ENCODE measurements around the gene CAMKK1. TPM values are rescaled to one million over a fixed set of nuclear protein-coding genes. Genes with fewer than 3 reads are reported as not detected.

The CAMKK1 gene
- total and polyA plus RNA-seq, 2 donors (not counting 1 experiment from before 2014, with no cell fraction given): 4.5 to 35.9 TPM

- H3K9me3 ChIP-seq (ENCODE audit: control extremely low read depth in 1 of 3, control insufficient read depth in 2 of 3, insufficient read depth in 1 of 3, low read length in 2 of 3): no peaks in the 10 kb centered on the region
- peaks cover 10 to 20% of the 10 kb centered on the region in 2 donors for H3K4me1 ChIP-seq (ENCODE audit: control insufficient read depth in 2 of 2, insufficient read depth in 2 of 2, low read length in 2 of 2)
- no peak overlapping the region for H3K27ac Mint-ChIP-seq
- H4K20me1 ChIP-seq (ENCODE audit: control insufficient read depth, insufficient read depth, low read length, poor library complexity, severe bottlenecking): peaks cover 19% of the 10 kb centered on the region
- no peak overlapping the region for H3K4me3 ChIP-seq (ENCODE audit: control extremely low read depth in 1 of 5, extremely low read depth in 1 of 5, insufficient read depth in 1 of 5, low read depth in 2 of 5, low read length in 4 of 5)
- CTCF ChIA-PET: interaction anchor here (0.7 to 7.8 kb wide), 3 partner anchors 113 to 813 kb away, joined by 3 to 101 read pairs (median 56); no protein-coding TSS in a partner anchor
- H3K27me3 ChIP-seq (replicated peaks in 1 of 4; ENCODE audit: control extremely low read depth in 1 of 4, control insufficient read depth in 3 of 4, insufficient read depth in 4 of 4, low read length in 3 of 4): no peaks in the 10 kb centered on the region
- H3K79me2 ChIP-seq (ENCODE audit: control insufficient read depth, insufficient read depth, low read length): peaks cover 28% of the 10 kb centered on the region
- no peak overlapping the region for H3K4me3 Mint-ChIP-seq
- intact Hi-C loops (cut with micrococcal nuclease): loop anchor here (5.0 kb wide), 2 partner anchors 294 to 519 kb away; partner anchors contain the start of genes CYB5D2, UBE2G1 and ZZEF1
- H3K4me2 ChIP-seq (replicated peaks; ENCODE audit: low read depth, low read length, poor library complexity, severe bottlenecking): no peak overlapping the region
- peaks cover 10% of the 10 kb centered on the region for H3K27me3 Mint-ChIP-seq
- no peak overlapping the region for H3K9ac ChIP-seq (ENCODE audit: low read length)
- no peaks in the 10 kb centered on the region for H3K36me3 ChIP-seq (replicated peaks in 1 of 2; ENCODE audit: control extremely low read depth in 1 of 2, control insufficient read depth in 1 of 2, extremely low read depth in 1 of 2, insufficient read depth in 2 of 2, low read length in 1 of 2)
- ATAC-seq (ENCODE audit: low read depth): no peak
- TF ChIP-seq, protein P1, sequence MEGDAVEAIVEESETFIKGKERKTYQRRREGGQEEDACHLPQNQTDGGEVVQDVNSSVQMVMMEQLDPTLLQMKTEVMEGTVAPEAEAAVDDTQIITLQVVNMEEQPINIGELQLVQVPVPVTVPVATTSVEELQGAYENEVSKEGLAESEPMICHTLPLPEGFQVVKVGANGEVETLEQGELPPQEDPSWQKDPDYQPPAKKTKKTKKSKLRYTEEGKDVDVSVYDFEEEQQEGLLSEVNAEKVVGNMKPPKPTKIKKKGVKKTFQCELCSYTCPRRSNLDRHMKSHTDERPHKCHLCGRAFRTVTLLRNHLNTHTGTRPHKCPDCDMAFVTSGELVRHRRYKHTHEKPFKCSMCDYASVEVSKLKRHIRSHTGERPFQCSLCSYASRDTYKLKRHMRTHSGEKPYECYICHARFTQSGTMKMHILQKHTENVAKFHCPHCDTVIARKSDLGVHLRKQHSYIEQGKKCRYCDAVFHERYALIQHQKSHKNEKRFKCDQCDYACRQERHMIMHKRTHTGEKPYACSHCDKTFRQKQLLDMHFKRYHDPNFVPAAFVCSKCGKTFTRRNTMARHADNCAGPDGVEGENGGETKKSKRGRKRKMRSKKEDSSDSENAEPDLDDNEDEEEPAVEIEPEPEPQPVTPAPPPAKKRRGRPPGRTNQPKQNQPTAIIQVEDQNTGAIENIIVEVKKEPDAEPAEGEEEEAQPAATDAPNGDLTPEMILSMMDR (IDR thresholded peaks at IDR 0.05): no peak
- no peak for TF ChIP-seq EZH2 (IDR thresholded peaks at IDR 0.05; ENCODE audit: borderline replicate concordance, insufficient read depth, low read depth, low read length, poor library complexity, severe bottlenecking)
- POLR2A ChIA-PET: interaction anchor here (0.7 kb wide), 1 partner anchor 166 kb away, joined by 4 read pairs; no protein-coding TSS in a partner anchor
- H3K4me1 Mint-ChIP-seq: peaks cover 22% of the 10 kb centered on the region
- WGBS (ENCODE audit: insufficient coverage): 85% methylated on average over 3 of the region's 9 CpGs
- no peak overlapping the region for H3K27ac ChIP-seq (ENCODE audit: low read length in 2 of 2)
- DNase-seq: no peak
- no peaks in the 10 kb centered on the region for H3K9me3 Mint-ChIP-seq (ENCODE audit: insufficient read depth)
- no peak overlapping the region for H2AFZ ChIP-seq (ENCODE audit: insufficient read depth, low read depth, low read length, poor library complexity, severe bottlenecking)
These were observed 44.5 kb downstream of the CAMKK1 start for GRCh38 chr17:3848229-3848835.

DNA sequence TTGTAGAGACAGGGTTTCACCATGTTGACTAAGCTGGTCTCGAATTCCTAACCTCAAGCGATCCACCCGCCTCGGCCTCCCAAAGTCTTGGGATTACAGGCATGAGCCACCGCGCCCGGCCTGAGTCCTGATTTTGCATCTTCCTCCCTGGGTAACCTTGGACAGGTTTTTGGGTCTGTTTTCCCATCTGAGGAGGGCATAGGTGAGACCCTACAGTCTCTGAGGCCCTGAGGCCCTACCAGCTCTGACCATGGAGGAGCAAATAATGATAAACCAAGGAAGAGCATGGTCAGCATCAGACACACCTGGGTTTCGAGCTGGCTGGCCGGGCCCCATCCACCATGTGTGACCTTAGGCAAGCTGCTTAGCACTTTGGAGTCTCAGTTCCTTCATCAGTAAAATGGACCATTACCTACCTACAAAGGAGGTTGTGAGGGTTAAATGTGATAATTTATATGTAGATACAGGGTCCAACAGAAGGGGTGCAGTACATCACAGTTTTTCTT is 45.6 kb downstream of the CAMKK1 start:
- no peaks in the 10 kb centered on the region for H3K27me3 ChIP-seq (replicated peaks in 1 of 4; ENCODE audit: control extremely low read depth in 1 of 4, control insufficient read depth in 3 of 4, insufficient read depth in 4 of 4, low read length in 3 of 4)
- intact Hi-C loops (cut with micrococcal nuclease): loop anchor here (2.0 to 5.0 kb wide), 3 partner anchors 58 to 520 kb away; partner anchors contain the start of genes CYB5D2, UBE2G1 and ZZEF1
- Mint-ChIP-seq H3K4me3 (peak overlapping the region; percentile 27), H3K9me3 (ENCODE audit: insufficient read depth) (no peaks in the 10 kb centered on the region), H3K27ac (no peak overlapping the region), H3K27me3 (peaks cover 5% of the 10 kb centered on the region), H3K4me1 (peaks cover 22% of the 10 kb centered on the region)
- ATAC-seq (ENCODE audit: low read depth) (no peak), DNase-seq (no peak)
- H3K9me3 ChIP-seq (ENCODE audit: control extremely low read depth in 1 of 3, control insufficient read depth in 2 of 3, insufficient read depth in 1 of 3, low read length in 2 of 3): no peaks in the 10 kb centered on the region
- H3K4me1 ChIP-seq (ENCODE audit: control insufficient read depth in 2 of 2, insufficient read depth in 2 of 2, low read length in 2 of 2): peaks cover 10 to 20% of the 10 kb centered on the region in 2 donors
- H3K4me3 ChIP-seq (ENCODE audit: control extremely low read depth in 1 of 5, extremely low read depth in 1 of 5, insufficient read depth in 1 of 5, low read depth in 2 of 5, low read length in 4 of 5): no peak overlapping the region
- POLR2A ChIA-PET: interaction anchor here (0.5 to 1.7 kb wide), 3 partner anchors 67 to 312 kb away, joined by 3 to 9 read pairs (median 3); no protein-coding TSS in a partner anchor
- TF ChIP-seq EZH2 (IDR thresholded peaks at IDR 0.05; ENCODE audit: borderline replicate concordance, insufficient read depth, low read depth, low read length, poor library complexity, severe bottlenecking): no peak
- TF ChIP-seq, protein P1 (IDR thresholded peaks at IDR 0.05): no peak
- peaks cover 25% of the 10 kb centered on the region for H4K20me1 ChIP-seq (ENCODE audit: control insufficient read depth, insufficient read depth, low read length, poor library complexity, severe bottlenecking)
- H3K79me2 ChIP-seq (ENCODE audit: control insufficient read depth, insufficient read depth, low read length): peaks cover 37% of the 10 kb centered on the region
- H3K36me3 ChIP-seq (replicated peaks in 1 of 2; ENCODE audit: control extremely low read depth in 1 of 2, control insufficient read depth in 1 of 2, extremely low read depth in 1 of 2, insufficient read depth in 2 of 2, low read length in 1 of 2): peaks cover 0 to 7% of the 10 kb centered on the region in 2 experiments
- no peak overlapping the region for H3K4me2 ChIP-seq (replicated peaks; ENCODE audit: low read depth, low read length, poor library complexity, severe bottlenecking)
- WGBS (ENCODE audit: insufficient coverage): 96% methylated on average over 7 of the region's 9 CpGs
- CTCF ChIA-PET: interaction anchor here (0.8 to 7.8 kb wide), 13 partner anchors 10 to 227 kb away, joined by 3 to 101 read pairs (median 18); partner anchors contain the start of gene CAMKK1
- H3K9ac ChIP-seq (ENCODE audit: low read length): no peak overlapping the region
- no peak overlapping the region for H2AFZ ChIP-seq (ENCODE audit: insufficient read depth, low read depth, low read length, poor library complexity, severe bottlenecking)
- H3K27ac ChIP-seq (ENCODE audit: low read length in 2 of 2): no peak overlapping the region

Data from B cell (primary cell).